Body of pancreas (tissue), 4 donors: ENCODE measurements around the gene FIBCD1.

ENCODE experiments used
- CTCF ChIP-seq, 7 experiments: fragments of 450-650 bp in 4 of 7; fragments of 200-600 bp in 3 of 7; sonication (generic) in 3 of 7; IDR thresholded peaks; one replicate each; pipeline ENCODE4 v1.5.1; 2016 to 2019; ENCODE audit warnings: antibody characterized with exemption in 7 of 7
- POLR2A ChIP-seq, 3 donors: fragments of 450-650 bp; IDR thresholded peaks; one replicate each; pipeline ENCODE4 v1.6.1; 2016; ENCODE audit warnings: antibody characterized with exemption in 3 of 3, mild to moderate bottlenecking in 2 of 3

- no peak for TF ChIP-seq CTCF (IDR thresholded peaks at IDR 0.05)
- no peak for TF ChIP-seq POLR2A (IDR thresholded peaks at IDR 0.05)
Measured at GRCh38 chr9:130938652-130939404, at the start of gene FIBCD1.
